Natural killer cell (primary cell): ENCODE data around the gene SH3PXD2A. TPM values are rescaled to one million over a fixed set of nuclear protein-coding genes. Genes with fewer than 3 reads are reported as not detected.

ENCODE experiments used
- ATAC-seq, 3 donors: fragments of 150-1000 bp in 2 of 3; fragments of 200-7000 bp in 1 of 3; cut with Tn5 transposase; 1 replicate in 1 of 3; 2 replicates in 2 of 3; pipeline ENCODE4 v1.10.0; 2021; ENCODE audit warnings: mild to moderate bottlenecking in 2 of 3, moderate library complexity in 2 of 3
- DNase-seq, 2 donors: peaks; one replicate each; pipeline versions ENCODE4 v3.0.0 to v3.0.0-alpha.2; 2013 to 2021; ENCODE audit warnings: mixed read lengths in 1 of 2
- H3K27ac ChIP-seq: one replicate; pipeline ENCODE4 v1.5.1; 2013; ENCODE audit warnings: mild to moderate bottlenecking, low read length
- H3K27me3 ChIP-seq: one replicate; pipeline ENCODE4 v1.6.1; 2013; ENCODE audit warnings: low read length; ENCODE audit not compliant: control insufficient read depth, insufficient read depth
- H3K36me3 ChIP-seq: one replicate; pipeline ENCODE4 v1.6.1; 2013; ENCODE audit warnings: low read length; ENCODE audit not compliant: control insufficient read depth, insufficient read depth
- H3K4me1 ChIP-seq: one replicate; pipeline ENCODE4 v1.6.1; 2013; ENCODE audit warnings: low read length; ENCODE audit not compliant: control insufficient read depth, insufficient read depth
- H3K4me3 ChIP-seq: one replicate; pipeline ENCODE4 v1.5.1; 2013; ENCODE audit warnings: low read length
- H3K9me3 ChIP-seq: one replicate; pipeline ENCODE4 v1.6.1; 2013; ENCODE audit warnings: low read length; ENCODE audit not compliant: control insufficient read depth, insufficient read depth
- H3K27ac Mint-ChIP-seq, 2 donors: one replicate each; pipeline ENCODE4 v1.8.0; 2022; ENCODE audit warnings: mild to moderate bottlenecking in 2 of 2, mixed read lengths in 2 of 2, moderate library complexity in 1 of 2
- H3K27me3 Mint-ChIP-seq, 2 donors: one replicate each; pipeline ENCODE4 v1.8.0; 2022; ENCODE audit warnings: low read depth in 2 of 2, mixed read lengths in 2 of 2
- H3K36me3 Mint-ChIP-seq: one replicate; pipeline ENCODE4 v1.8.0; 2022; ENCODE audit warnings: mixed read lengths
- H3K4me1 Mint-ChIP-seq, 2 donors: one replicate each; pipeline ENCODE4 v1.8.0; 2022; ENCODE audit warnings: mixed read lengths in 2 of 2
- H3K4me3 Mint-ChIP-seq: one replicate; pipeline ENCODE4 v1.8.0; 2022; ENCODE audit warnings: mild to moderate bottlenecking, moderate library complexity, mixed read lengths
- H3K9me3 Mint-ChIP-seq, 2 donors: one replicate each; pipeline ENCODE4 v1.8.0; 2022; ENCODE audit warnings: mixed read lengths in 2 of 2
- CTCF ChIP-seq: fragments of 200-600 bp; IDR thresholded peaks from one replicate; pipeline ENCODE4 v1.8.0; 2022; ENCODE audit warnings: antibody characterized with exemption
- WGBS: methylation state at CpG from one replicate; pipeline ENCODE4 v1.1.7; 2013; ENCODE audit warnings: missing lambda C conversion rate; ENCODE audit not compliant: insufficient coverage; 5-methylcytosine and 5-hydroxymethylcytosine counted together
- intact Hi-C: fragments of 100-400 bp; cut with micrococcal nuclease; formaldehyde crosslinking; loops from one replicate; pipeline ENCODE4 v1.14.2; 2022
- total RNA-seq, 4 donors: library from RNA; stranded (reverse); fragments of 120-200 nt in 1 of 4; gene quantifications; one replicate each; pipeline versions ENCODE4 v1.2.3 to v1.2.4, GENCODE V29; 2013 to 2022

The SH3PXD2A gene
- total RNA-seq, 3 donors from 2014 or later (not counting 1 experiment from before 2014, with no cell fraction given), result 3.3 to 7.0 (median 4.9) TPM

- Histone ChIP-seq H3K27me3 (no peaks in the 10 kb centered on the region), H3K36me3 (peaks cover 78% of the 10 kb centered on the region), H3K9me3 (no peaks in the 10 kb centered on the region), H3K27ac (no peak overlapping the region), H3K4me3 (no peak overlapping the region), H3K4me1 (no peaks in the 10 kb centered on the region)
- ATAC-seq (no peak), DNase-seq (no peak)
- H3K4me1 Mint-ChIP-seq, result peaks cover 5 to 6% of the 10 kb centered on the region in 2 donors
- TF ChIP-seq CTCF, result no peak
- intact Hi-C loops, result no loop called here
- 93% methylated on average over 7 of the region's 7 CpGs for WGBS
- H3K27ac Mint-ChIP-seq, result peak overlapping the region in 1 of 2 donors; percentile 35
- no peaks in the 10 kb centered on the region for H3K9me3 Mint-ChIP-seq
- peaks cover 19% of the 10 kb centered on the region for H3K36me3 Mint-ChIP-seq
- no peak overlapping the region for H3K4me3 Mint-ChIP-seq
- no peaks in the 10 kb centered on the region for H3K27me3 Mint-ChIP-seq
Measured at GRCh38 chr10:103879831-103880230, 24.5 kb upstream of the SH3PXD2A start.

- DNase-seq (no peak), ATAC-seq (no peak)
- Mint-ChIP-seq H3K36me3 (peaks cover 19% of the 10 kb centered on the region), H3K4me1 (peaks cover 5 to 6% of the 10 kb centered on the region in 2 donors), H3K9me3 (no peaks in the 10 kb centered on the region), H3K27ac (peak overlapping the region in 1 of 2 donors; percentile 9), H3K4me3 (no peak overlapping the region), H3K27me3 (no peaks in the 10 kb centered on the region)
- WGBS, result 85% methylated on average over 9 of the region's 9 CpGs
- Histone ChIP-seq H3K36me3 (peaks cover 76% of the 10 kb centered on the region), H3K27ac (no peak overlapping the region), H3K4me3 (no peak overlapping the region), H3K9me3 (no peaks in the 10 kb centered on the region), H3K27me3 (no peaks in the 10 kb centered on the region), H3K4me1 (no peaks in the 10 kb centered on the region)
- no peak for TF ChIP-seq CTCF
- intact Hi-C loops, result no loop called here
Measured at GRCh38 chr10:103879409-103879808, 24.0 kb upstream of the SH3PXD2A start.

GRCh38 chr10:103877861-103878260, 22.5 kb upstream of the SH3PXD2A start:
- no peaks in the 10 kb centered on the region for H3K27me3 Mint-ChIP-seq
- peaks cover 5 to 6% of the 10 kb centered on the region in 2 donors for H3K4me1 Mint-ChIP-seq
- no peaks in the 10 kb centered on the region for H3K9me3 ChIP-seq
- peak overlapping the region in 1 of 2 donors; percentile 60 for H3K27ac Mint-ChIP-seq
- ATAC-seq, result no peak
- intact Hi-C loops, result no loop called here
- H3K9me3 Mint-ChIP-seq, result no peaks in the 10 kb centered on the region
- peaks cover 12% of the 10 kb centered on the region for H3K36me3 Mint-ChIP-seq
- no peaks in the 10 kb centered on the region for H3K27me3 ChIP-seq
- 100% methylated on average over 1 of the region's 1 CpG for WGBS
- DNase-seq, result no peak
- no peak overlapping the region for H3K4me3 ChIP-seq
- H3K36me3 ChIP-seq, result peaks cover 67% of the 10 kb centered on the region
- no peak overlapping the region for H3K4me3 Mint-ChIP-seq
- no peaks in the 10 kb centered on the region for H3K4me1 ChIP-seq
- no peak for TF ChIP-seq CTCF
- H3K27ac ChIP-seq, result no peak overlapping the region

- Mint-ChIP-seq H3K27ac (no peak overlapping the region), H3K27me3 (no peaks in the 10 kb centered on the region)
Measured at GRCh38 chr10:103876155-103876554, 20.8 kb upstream of the SH3PXD2A start.

More at GRCh38 chr10:103876155-103876554, 20.8 kb upstream of the SH3PXD2A start:
- Histone ChIP-seq H3K9me3 (no peaks in the 10 kb centered on the region), H3K27ac (no peak overlapping the region), H3K4me3 (no peak overlapping the region), H3K4me1 (no peaks in the 10 kb centered on the region), H3K36me3 (peaks cover 61% of the 10 kb centered on the region), H3K27me3 (no peaks in the 10 kb centered on the region)
- H3K4me1 Mint-ChIP-seq, result peaks cover 5 to 6% of the 10 kb centered on the region in 2 donors
- no peak for ATAC-seq
- intact Hi-C loops, result no loop called here
- no peaks in the 10 kb centered on the region for H3K9me3 Mint-ChIP-seq
- no peak for DNase-seq
- 97% methylated on average over 3 of the region's 5 CpGs for WGBS
- H3K36me3 Mint-ChIP-seq, result peaks cover 11% of the 10 kb centered on the region
- TF ChIP-seq CTCF, result no peak
- no peak overlapping the region for H3K4me3 Mint-ChIP-seq
